ENCODE results near the gene PRR7. TPM values are rescaled to one million over a fixed set of nuclear protein-coding genes. Genes with fewer than 3 reads are reported as not detected.

PRR7 gene
- total RNA-seq, 1 donor from 2014 or later, result 0.40 TPM

- DNase-seq (no peak), ATAC-seq (no peak)
- intact Hi-C loops (cut with micrococcal nuclease), result no loop called here
Measured at GRCh38 chr5:177459819-177460628, 13.4 kb downstream of the PRR7 start.

- DNase-seq (peak; percentile 61), ATAC-seq (peak; percentile 42)
- intact Hi-C loops (cut with micrococcal nuclease), result no loop called here
Measured at GRCh38 chr5:177462021-177462670, 15.5 kb downstream of the PRR7 start.

GRCh38 chr5:177465044-177465443 is 18.4 kb downstream of the PRR7 start:
- ATAC-seq (no peak), DNase-seq (no peak)
- intact Hi-C loops (cut with micrococcal nuclease), result no loop called here

DNA sequence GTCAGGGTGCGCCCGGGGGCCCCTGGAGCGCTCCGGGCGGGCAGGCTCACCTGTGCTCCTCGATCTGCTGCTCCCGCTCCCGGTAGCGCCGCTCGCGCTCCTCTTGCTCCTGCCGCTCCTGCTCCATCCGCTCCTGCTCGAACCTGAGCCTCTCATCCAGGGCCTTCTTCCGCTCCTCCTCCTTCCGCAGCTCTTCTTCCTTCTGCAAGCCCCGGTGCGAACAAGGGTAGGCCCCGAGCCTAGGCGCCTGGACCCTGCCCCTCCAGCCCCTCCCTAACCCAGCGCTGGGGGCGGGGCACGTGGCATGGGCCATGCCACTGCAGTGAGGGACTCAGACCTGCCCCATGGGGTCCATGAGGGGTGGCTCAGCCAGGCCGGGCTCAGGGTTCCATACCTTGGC is 20.2 kb downstream of the PRR7 start:
- ATAC-seq (no peak), DNase-seq (no peak)
- intact Hi-C loops (cut with micrococcal nuclease), result no loop called here

DNA sequence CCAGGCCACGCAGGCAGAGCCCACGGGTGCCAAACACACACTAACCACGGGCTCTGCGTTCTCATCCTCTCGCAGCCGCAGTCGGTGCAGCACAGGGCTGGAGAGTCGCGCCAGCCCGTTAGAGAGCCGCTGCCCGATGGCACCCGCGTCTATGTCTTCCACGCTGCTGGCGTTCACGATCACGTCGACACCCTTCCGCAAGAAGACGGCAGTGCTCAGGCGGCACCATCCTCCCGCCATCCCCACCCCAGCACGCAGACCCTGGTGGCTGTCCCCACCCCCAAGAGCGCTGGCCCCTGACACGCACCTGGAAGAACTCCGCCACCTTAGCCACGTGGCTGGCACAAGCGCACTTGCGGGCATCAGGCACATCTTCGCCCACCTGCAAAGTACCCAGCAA is 20.8 kb downstream of the PRR7 start:
- ATAC-seq (no peak), DNase-seq (no peak)
- intact Hi-C loops (cut with micrococcal nuclease), result no loop called here

DNA sequence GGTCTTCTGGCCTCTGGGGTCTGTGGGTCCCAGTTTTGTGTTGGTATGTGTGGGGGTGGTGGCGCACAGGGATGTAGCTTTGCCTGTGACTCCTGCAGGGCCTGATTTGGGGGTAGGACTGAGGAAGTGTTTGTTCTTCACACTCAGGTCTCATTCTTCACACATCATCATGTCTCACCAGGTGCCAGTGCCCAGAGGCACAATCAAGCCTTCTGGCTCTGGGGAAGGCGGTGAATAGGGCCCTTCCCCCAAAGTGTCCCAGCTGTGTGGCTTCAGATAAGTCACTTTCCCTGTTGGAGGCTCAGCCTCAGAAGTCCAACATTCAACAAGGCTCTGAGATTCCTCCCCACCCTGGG is 21.7 kb downstream of the PRR7 start:
- intact Hi-C loops (cut with micrococcal nuclease), result no loop called here
- ATAC-seq (no peak), DNase-seq (no peak)

DNA sequence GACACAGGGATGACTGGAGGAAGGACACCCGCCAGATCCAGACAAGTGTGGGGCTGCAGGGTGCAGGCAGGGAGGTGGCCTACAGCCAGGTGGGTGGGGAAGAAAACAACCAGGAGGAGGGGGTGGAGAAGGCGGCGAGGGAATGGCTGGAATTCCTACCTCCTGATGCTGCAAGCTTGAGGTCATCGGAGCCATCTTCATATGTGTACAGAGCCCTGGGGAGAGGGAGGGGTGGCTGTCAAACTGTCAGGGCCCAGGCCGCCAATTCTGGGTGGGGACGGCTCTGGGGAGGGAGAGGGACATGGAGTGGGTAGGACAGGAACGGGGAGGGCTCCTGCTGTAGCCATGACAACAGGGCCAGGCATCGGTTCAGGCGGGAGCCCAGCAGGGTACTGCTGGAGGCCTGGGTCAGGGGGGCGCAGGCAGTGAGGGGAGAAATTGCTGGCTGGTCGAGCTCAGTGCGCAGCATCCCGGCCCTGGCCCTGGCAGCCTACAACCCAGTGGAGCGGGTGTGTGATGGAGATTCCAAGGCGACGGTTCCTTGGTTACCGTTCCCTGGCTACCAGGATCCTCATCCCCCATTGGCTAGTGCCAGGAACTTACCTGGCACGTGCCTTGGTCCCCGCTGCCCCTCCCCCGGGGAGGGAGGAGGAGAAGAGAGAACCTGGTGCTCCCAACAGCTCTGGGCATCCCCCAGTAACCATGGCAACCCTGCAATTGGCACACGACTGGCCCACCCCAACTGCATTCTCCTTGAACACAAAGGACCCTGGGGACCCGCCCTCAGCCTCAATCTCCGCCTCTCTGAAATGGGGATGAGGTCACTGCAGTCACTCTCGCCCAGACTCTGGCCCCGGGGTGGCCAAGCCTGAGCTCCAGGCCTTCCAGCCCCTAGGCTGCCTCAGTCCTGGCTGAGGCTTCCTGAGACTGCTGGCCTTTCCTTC is 22.3 kb downstream of the PRR7 start:
- intact Hi-C loops (cut with micrococcal nuclease), result no loop called here
- DNase-seq, result peak; percentile 79

DNA sequence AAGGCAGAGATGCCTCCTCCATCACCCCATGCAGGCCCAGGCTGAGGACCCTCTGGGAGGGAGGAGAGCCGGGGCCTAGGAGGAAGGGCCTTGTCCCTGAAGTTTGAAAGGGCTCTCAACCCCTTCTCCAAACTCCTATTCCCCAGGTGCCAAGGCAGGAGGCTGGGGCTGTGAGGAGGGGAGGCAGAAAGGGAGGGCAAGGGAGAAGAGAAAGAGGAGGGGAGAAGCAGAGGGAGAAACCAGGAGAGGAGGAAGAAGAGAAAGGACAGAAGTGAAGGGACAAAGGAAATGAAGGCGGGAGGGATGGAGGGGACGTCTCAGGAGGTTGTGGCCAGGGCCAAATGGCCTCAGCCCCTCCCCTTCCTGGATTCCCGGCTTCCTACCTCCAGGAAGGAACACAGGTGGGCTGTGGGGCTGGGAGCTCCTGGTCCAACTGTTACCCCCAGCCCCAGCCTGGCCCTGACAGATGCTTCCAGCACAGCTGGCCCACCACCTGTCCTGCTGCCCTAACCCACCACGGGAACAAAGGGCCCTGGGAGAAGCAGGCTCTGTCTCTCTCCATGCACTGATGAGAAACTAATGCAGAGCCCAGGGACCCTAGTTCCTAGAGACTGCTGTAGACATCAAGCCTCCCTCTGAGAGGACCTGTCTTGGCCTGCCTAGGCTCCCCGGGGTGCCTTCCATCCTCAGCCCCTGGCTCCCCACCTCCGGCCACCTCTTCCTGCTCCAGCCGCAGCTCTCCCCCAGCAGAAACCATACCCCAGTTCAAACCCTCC is 23.3 kb downstream of the PRR7 start:
- peak; percentile 24 for DNase-seq
- intact Hi-C loops (cut with micrococcal nuclease), result no loop called here
- ATAC-seq, result no peak

More for the DNA sequence above, 22.3 kb downstream of the PRR7 start:
- peak; percentile 61 for ATAC-seq

- DNase-seq, result no peak
- no peak for ATAC-seq
- intact Hi-C loops (cut with micrococcal nuclease), result no loop called here
Measured at GRCh38 chr5:177470759-177471536, 24.3 kb downstream of the PRR7 start.

DNA sequence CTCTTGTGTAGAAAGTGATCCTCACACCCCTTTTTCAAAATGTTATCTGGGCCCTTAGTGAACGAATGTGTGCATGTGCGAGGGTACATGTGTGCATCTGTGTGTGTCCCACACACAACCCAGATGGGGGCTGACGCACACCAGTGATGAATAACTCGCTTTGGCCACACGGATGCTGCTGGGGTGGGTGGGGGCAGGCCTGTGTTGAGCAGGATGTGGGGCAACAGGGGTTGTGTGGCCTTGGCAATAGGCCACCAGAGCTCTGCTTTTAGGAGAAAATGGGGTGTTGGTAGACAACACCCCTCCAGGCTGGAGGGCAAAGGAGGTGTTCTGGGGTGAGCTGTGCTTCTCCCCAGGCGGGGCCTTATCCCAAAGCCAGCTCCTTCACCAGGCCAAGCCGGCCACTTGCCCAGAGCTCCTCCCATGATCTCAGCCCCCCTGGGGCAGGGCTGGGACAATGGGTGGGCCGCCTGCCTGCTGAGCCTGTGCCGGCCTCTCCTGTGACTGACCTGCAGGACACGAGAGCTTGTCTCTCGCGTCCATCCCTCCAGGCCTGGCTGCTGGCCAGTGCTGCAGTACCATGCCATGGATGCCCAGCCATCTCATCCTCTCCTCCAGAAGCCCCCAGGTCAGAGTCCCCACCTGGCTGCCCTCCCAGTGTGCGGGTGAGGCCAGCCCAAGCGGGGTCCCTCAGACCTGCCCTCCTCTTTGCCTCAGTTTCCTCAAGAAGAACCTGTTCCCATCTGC is 25.2 kb downstream of the PRR7 start:
- DNase-seq (peak; percentile 83), ATAC-seq (peak; percentile 59)

GRCh38 chr5:177472460-177473442 is 26.1 kb downstream of the PRR7 start:
- intact Hi-C loops (cut with micrococcal nuclease), result no loop called here
- ATAC-seq (peak; percentile 3), DNase-seq (peak; percentile 57)

More for the DNA sequence above, 25.2 kb downstream of the PRR7 start:
- intact Hi-C loops (cut with micrococcal nuclease), result no loop called here

GRCh38 chr5:177473443-177474001 is 26.9 kb downstream of the PRR7 start, which contains the start of gene DBN1:
Gene DBN1, minus strand, starts transcription at chr5:177473634. Its CDS starts 113 bp downstream, at chr5:177473521.
- intact Hi-C loops (cut with micrococcal nuclease), result no loop called here
- ATAC-seq, result peak; percentile 49
- DNase-seq, result peak; percentile 75

DNA sequence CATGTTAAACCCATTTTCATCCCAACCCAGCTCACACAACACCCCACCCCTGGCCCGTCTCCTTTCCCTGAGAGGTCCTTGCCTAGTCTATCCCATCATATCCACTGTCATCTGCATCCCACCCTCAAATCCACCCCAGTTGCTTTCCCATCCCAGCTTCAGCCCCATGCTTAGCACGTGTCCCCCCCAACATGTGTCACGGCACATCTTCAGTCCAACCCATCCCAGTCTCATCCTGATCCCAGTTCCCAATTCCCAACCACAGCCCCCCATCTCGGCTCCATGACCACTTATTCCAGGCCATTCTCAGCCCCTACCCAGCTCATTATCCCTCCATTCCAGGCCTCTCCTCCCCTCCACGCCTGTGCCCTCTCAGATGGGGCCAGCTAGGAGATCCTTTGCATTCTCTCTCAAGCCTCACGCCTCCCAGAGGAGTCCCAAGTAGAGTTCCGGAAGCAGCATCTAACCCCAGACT is 27.4 kb downstream of the PRR7 start:
- ATAC-seq (no peak), DNase-seq (no peak)
- intact Hi-C loops (cut with micrococcal nuclease), result no loop called here

DNA sequence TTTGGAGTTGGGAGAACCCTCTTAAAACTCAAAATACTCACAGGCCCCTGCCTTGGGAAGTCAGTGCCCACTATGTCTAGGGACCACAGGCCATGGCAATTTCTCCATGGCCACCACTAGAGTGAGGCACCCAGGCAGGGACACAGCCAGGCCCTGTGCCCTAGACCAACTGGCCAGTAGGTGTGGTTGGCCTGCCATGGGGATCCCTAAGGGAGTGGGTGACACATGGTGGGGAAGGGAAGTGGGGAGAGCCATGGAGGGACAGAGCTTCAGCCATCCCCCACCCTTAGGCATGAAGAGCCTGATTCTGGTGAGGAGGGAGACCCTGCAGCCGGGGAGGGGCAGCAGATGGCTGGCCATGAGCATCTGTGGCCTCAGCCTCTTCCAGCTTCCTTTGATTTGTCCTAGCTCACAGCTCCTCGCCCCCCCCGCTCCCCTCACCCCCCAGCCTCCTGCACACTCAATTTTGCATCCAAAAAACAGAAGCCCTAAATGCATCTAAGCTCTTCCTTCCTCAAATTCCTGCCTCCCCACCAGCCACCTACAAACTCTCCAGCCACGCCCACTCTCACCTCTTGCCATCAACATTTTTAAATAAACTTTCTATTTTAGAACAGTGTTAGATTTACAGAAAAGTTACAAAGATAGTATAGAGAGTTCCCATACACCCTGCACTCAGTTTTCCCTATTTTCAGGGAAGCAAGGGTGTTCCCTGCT is 28.4 kb downstream of the PRR7 start:
- intact Hi-C loops (cut with micrococcal nuclease), result no loop called here
- ATAC-seq (no peak), DNase-seq (no peak)
